Progenitor cell of endocrine pancreas (in vitro differentiated cells): Measurements from ENCODE around the gene FOXP1. TPM values are rescaled to one million over a fixed set of nuclear protein-coding genes. Genes with fewer than 3 reads are reported as not detected.
A peak's percentile ranks its signal among the peaks of the same experiment; 100 is the strongest.

Experiments used
- DNase-seq: peaks from one replicate; pipeline ENCODE4 v3.0.0; 2021; ENCODE audit warnings: low spot score; ENCODE audit not compliant: unreplicated experiment
- H3K27ac Mint-ChIP-seq: 2 replicates; pipeline ENCODE4 v1.8.0; 2021; ENCODE audit warnings: mild to moderate bottlenecking, moderate library complexity, mixed read lengths
- H3K27me3 Mint-ChIP-seq: 2 replicates; pipeline ENCODE4 v1.8.0; 2021; ENCODE audit warnings: mixed read lengths
- H3K36me3 Mint-ChIP-seq: 2 replicates; pipeline ENCODE4 v1.8.0; 2022; ENCODE audit warnings: mixed read lengths; ENCODE audit not compliant: insufficient read depth
- H3K4me1 Mint-ChIP-seq: 2 replicates; pipeline ENCODE4 v1.8.0; 2021; ENCODE audit warnings: low read depth, mixed read lengths
- H3K4me3 Mint-ChIP-seq: 2 replicates; pipeline ENCODE4 v1.8.0; 2021; ENCODE audit warnings: low read depth, mild to moderate bottlenecking, moderate library complexity, mixed read lengths
- H3K9me3 Mint-ChIP-seq: 2 replicates; pipeline ENCODE4 v1.8.0; 2021; ENCODE audit warnings: low read depth, mixed read lengths
- CTCF ChIP-seq: fragments of 200-600 bp; sonication (generic); IDR thresholded peaks from one replicate; pipeline ENCODE4 v1.5.0; 2021; ENCODE audit warnings: antibody characterized with exemption, mild to moderate bottlenecking; ENCODE audit not compliant: unreplicated experiment
- total RNA-seq: library from RNA; stranded (reverse); gene quantifications from 2 replicates; pipeline ENCODE4 v1.2.1, GENCODE V29; 2021

The FOXP1 gene
- total RNA-seq, 1 donor from 2014 or later = 242 TPM

GRCh38 chr3:71056327-71056726 is 527.2 kb downstream of the FOXP1 start:
- Mint-ChIP-seq H3K4me3 (no peak overlapping the region), H3K27ac (no peak overlapping the region), H3K4me1 (peaks cover 80% of the 10 kb centered on the region), H3K27me3 (no peaks in the 10 kb centered on the region), H3K36me3 (peaks cover 18% of the 10 kb centered on the region), H3K9me3 (no peaks in the 10 kb centered on the region)
- TF ChIP-seq CTCF = no peak
- DNase-seq = no peak

GRCh38 chr3:71055257-71056001 is 528.1 kb downstream of the FOXP1 start:
- H3K27ac Mint-ChIP-seq = peak overlapping the region; percentile 42
- H3K36me3 Mint-ChIP-seq = peaks cover 24% of the 10 kb centered on the region
- H3K9me3 Mint-ChIP-seq = no peaks in the 10 kb centered on the region
- H3K27me3 Mint-ChIP-seq = no peaks in the 10 kb centered on the region
- TF ChIP-seq CTCF = no peak
- H3K4me1 Mint-ChIP-seq = peaks cover 80% of the 10 kb centered on the region
- no peak overlapping the region for H3K4me3 Mint-ChIP-seq
- no peak for DNase-seq

GRCh38 chr3:71054312-71054711 is 529.2 kb downstream of the FOXP1 start:
- no peaks in the 10 kb centered on the region for H3K27me3 Mint-ChIP-seq
- H3K27ac Mint-ChIP-seq = no peak overlapping the region
- no peak for DNase-seq
- H3K4me1 Mint-ChIP-seq = peaks cover 84% of the 10 kb centered on the region
- H3K9me3 Mint-ChIP-seq = no peaks in the 10 kb centered on the region
- H3K36me3 Mint-ChIP-seq = peaks cover 24% of the 10 kb centered on the region
- TF ChIP-seq CTCF = no peak
- no peak overlapping the region for H3K4me3 Mint-ChIP-seq

GRCh38 chr3:71053495-71053894 is 530.0 kb downstream of the FOXP1 start:
- no peak for DNase-seq
- Mint-ChIP-seq H3K9me3 (no peaks in the 10 kb centered on the region), H3K27me3 (no peaks in the 10 kb centered on the region), H3K27ac (peak overlapping the region; percentile 67), H3K4me3 (no peak overlapping the region), H3K4me1 (peaks cover 88% of the 10 kb centered on the region), H3K36me3 (peaks cover 24% of the 10 kb centered on the region)
- no peak for TF ChIP-seq CTCF

GRCh38 chr3:71052716-71053115 is 530.8 kb downstream of the FOXP1 start:
- H3K27me3 Mint-ChIP-seq = no peaks in the 10 kb centered on the region
- peak overlapping the region; percentile 67 for H3K27ac Mint-ChIP-seq
- no peak for TF ChIP-seq CTCF
- DNase-seq = no peak
- no peaks in the 10 kb centered on the region for H3K9me3 Mint-ChIP-seq
- H3K36me3 Mint-ChIP-seq = peaks cover 24% of the 10 kb centered on the region
- no peak overlapping the region for H3K4me3 Mint-ChIP-seq
- H3K4me1 Mint-ChIP-seq = peaks cover 90% of the 10 kb centered on the region
